ENCODE data around the gene KRTAP10-4. TPM values are rescaled to one million over a fixed set of nuclear protein-coding genes. Genes with fewer than 3 reads are reported as not detected.

The KRTAP10-4 gene
- total and polyA plus RNA-seq, 4 donors, result not detected

Other genes starting within 250 kb of the KRTAP10-4 start
- gene CFAP410, start 234.3 kb upstream of the KRTAP10-4 start, total RNA-seq, result 10 to 100 TPM; 19.4 to 20.9 TPM
- gene CFAP410, start 234.3 kb upstream of the KRTAP10-4 start, polyA plus RNA-seq, result 100 to 1,000 TPM in 1 of 2 donors, 10 to 100 TPM in 1; 26.2 to 121 TPM
- 10 to 100 TPM in 1 of 2 donors, 1 to 10 TPM in 1; 7.0 to 15.8 TPM for gene TRPM2, start 220.1 kb upstream of the KRTAP10-4 start, total RNA-seq
- gene TRPM2, start 220.1 kb upstream of the KRTAP10-4 start, polyA plus RNA-seq, result 1 to 10 TPM; 2.2 to 4.9 TPM
- gene LRRC3, start 118.2 kb upstream of the KRTAP10-4 start, total RNA-seq, result 1 to 10 TPM; 1.6 to 5.3 TPM
- 1 to 10 TPM in 1 of 2 donors, under 1 TPM in 1; 0.63 to 1.5 TPM for gene LRRC3, start 118.2 kb upstream of the KRTAP10-4 start, polyA plus RNA-seq
- not detected for gene KRTAP10-1, start 33.5 kb upstream of the KRTAP10-4 start, total RNA-seq
- gene KRTAP10-1, start 33.5 kb upstream of the KRTAP10-4 start, polyA plus RNA-seq, result not detected
- not detected for gene KRTAP10-2, start 22.2 kb upstream of the KRTAP10-4 start, total RNA-seq
- not detected for gene KRTAP10-2, start 22.2 kb upstream of the KRTAP10-4 start, polyA plus RNA-seq
- not detected for gene KRTAP10-3, start 14.9 kb upstream of the KRTAP10-4 start, total RNA-seq
- gene KRTAP10-3, start 14.9 kb upstream of the KRTAP10-4 start, polyA plus RNA-seq, result not detected
- gene KRTAP10-5, start 6.9 kb downstream of the KRTAP10-4 start, total RNA-seq, result not detected
- gene KRTAP10-5, start 6.9 kb downstream of the KRTAP10-4 start, polyA plus RNA-seq, result not detected
- not detected for gene KRTAP10-6, start 18.8 kb downstream of the KRTAP10-4 start, total RNA-seq
- gene KRTAP10-6, start 18.8 kb downstream of the KRTAP10-4 start, polyA plus RNA-seq, result not detected
- gene KRTAP10-7, start 26.9 kb downstream of the KRTAP10-4 start, total RNA-seq, result not detected
- not detected for gene KRTAP10-7, start 26.9 kb downstream of the KRTAP10-4 start, polyA plus RNA-seq
- gene KRTAP10-8, start 38.4 kb downstream of the KRTAP10-4 start, total RNA-seq, result not detected
- gene KRTAP10-8, start 38.4 kb downstream of the KRTAP10-4 start, polyA plus RNA-seq, result not detected
- gene KRTAP10-9, start 53.4 kb downstream of the KRTAP10-4 start, total RNA-seq, result not detected
- gene KRTAP10-9, start 53.4 kb downstream of the KRTAP10-4 start, polyA plus RNA-seq, result not detected
- not detected for gene KRTAP10-10, start 63.6 kb downstream of the KRTAP10-4 start, total RNA-seq
- not detected for gene KRTAP10-10, start 63.6 kb downstream of the KRTAP10-4 start, polyA plus RNA-seq
- gene KRTAP10-11, start 72.7 kb downstream of the KRTAP10-4 start, total RNA-seq, result not detected
- gene KRTAP10-11, start 72.7 kb downstream of the KRTAP10-4 start, polyA plus RNA-seq, result not detected
- not detected for gene KRTAP12-4, start 80.9 kb downstream of the KRTAP10-4 start, total RNA-seq
- gene KRTAP12-4, start 80.9 kb downstream of the KRTAP10-4 start, polyA plus RNA-seq, result not detected
- gene KRTAP12-3, start 84.2 kb downstream of the KRTAP10-4 start, total RNA-seq, result not detected
- gene KRTAP12-3, start 84.2 kb downstream of the KRTAP10-4 start, polyA plus RNA-seq, result not detected
- not detected for gene KRTAP12-2, start 93.2 kb downstream of the KRTAP10-4 start, total RNA-seq
- gene KRTAP12-2, start 93.2 kb downstream of the KRTAP10-4 start, polyA plus RNA-seq, result not detected
- not detected for gene KRTAP12-1, start 108.4 kb downstream of the KRTAP10-4 start, total RNA-seq
- not detected for gene KRTAP12-1, start 108.4 kb downstream of the KRTAP10-4 start, polyA plus RNA-seq
- not detected for gene KRTAP10-12, start 123.4 kb downstream of the KRTAP10-4 start, total RNA-seq
- not detected for gene KRTAP10-12, start 123.4 kb downstream of the KRTAP10-4 start, polyA plus RNA-seq
- not detected for gene TSPEAR, start 137.8 kb downstream of the KRTAP10-4 start, total RNA-seq
- not detected for gene TSPEAR, start 137.8 kb downstream of the KRTAP10-4 start, polyA plus RNA-seq
- gene UBE2G2, start 228.1 kb downstream of the KRTAP10-4 start, total RNA-seq, result 10 to 100 TPM; 79.5 to 83.6 TPM
- 10 to 100 TPM; 46.8 to 60.0 TPM for gene UBE2G2, start 228.1 kb downstream of the KRTAP10-4 start, polyA plus RNA-seq
- 10 to 100 TPM; 63.2 to 68.9 TPM for gene SUMO3, start 244.3 kb downstream of the KRTAP10-4 start, total RNA-seq
- 10 to 100 TPM; 35.7 to 88.0 TPM for gene SUMO3, start 244.3 kb downstream of the KRTAP10-4 start, polyA plus RNA-seq

Data from aorta (tissue), 4 donors.